Inferior parietal cortex (tissue), 1 donor: ENCODE measurements around the gene DDR2.

Source experiments
- DNase-seq: peaks from one replicate; pipeline ENCODE4 v3.0.0-alpha.2; 2016; ENCODE audit errors: extremely low spot score

The DDR2 gene

DNA sequence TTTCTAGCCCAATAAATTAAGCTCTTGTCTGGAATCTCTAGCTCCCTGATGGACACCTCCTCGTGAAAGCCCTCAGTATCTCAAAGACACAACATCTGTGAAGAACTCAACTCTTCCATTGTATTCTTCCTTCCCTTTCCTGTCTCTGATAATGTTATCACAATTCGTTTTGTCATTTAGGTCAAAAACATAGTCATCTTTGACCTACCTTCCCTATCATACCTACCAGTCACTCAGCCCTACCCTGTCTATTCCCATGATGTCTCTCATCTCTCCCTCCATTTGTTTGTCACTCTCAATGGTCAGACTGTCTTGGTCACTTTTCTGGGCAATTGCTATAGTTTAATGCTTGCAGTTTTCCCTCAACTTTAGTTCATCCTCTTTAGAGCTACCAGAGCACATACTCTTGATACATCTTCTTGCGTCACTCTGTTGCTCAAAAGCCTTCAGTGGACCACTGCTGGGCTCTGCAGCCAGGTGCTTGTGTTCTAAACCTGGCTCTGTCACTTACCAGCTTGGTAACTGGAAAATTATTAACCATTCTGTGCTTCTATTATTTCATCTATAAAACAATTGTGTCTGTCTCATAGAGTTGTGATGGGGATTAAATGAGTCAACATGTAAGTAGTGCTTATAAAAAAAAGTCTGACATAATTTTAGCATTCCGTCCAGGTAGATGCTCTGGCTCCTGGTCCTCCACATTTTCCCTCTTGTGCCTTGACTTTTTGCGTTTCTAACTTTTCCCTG is 39.6 kb downstream of the DDR2 start:
- DNase-seq = no peak

DNA sequence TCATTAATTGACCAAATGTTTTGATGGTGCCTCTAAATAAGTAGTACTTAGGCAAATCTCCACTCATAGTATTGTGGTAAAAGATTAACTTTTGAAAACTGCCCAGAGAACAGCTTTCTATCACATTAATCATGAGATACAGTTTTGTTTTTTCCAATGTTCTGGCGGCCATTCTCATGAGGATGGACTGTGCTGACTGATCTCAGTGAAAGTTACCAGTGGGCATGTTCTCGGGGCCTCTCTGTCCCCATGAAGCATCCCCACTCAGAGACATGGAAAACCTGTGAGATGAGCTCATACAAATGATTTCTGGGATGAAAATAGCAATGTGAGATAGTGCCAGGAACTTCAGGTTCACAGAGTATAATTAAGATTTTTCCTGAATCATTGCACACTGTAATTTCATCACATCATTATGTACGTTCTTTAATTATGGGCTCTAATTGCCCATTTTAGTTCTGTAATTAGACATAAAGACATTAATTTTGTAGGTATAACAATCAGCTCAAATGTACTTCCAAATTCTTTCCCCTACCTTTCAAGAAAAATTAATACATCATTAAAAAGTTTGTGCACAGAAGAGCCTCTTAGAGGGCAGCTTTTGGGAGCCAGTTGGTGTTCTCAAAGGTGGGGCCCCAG is 40.5 kb downstream of the DDR2 start:
- DNase-seq = no peak

DNA sequence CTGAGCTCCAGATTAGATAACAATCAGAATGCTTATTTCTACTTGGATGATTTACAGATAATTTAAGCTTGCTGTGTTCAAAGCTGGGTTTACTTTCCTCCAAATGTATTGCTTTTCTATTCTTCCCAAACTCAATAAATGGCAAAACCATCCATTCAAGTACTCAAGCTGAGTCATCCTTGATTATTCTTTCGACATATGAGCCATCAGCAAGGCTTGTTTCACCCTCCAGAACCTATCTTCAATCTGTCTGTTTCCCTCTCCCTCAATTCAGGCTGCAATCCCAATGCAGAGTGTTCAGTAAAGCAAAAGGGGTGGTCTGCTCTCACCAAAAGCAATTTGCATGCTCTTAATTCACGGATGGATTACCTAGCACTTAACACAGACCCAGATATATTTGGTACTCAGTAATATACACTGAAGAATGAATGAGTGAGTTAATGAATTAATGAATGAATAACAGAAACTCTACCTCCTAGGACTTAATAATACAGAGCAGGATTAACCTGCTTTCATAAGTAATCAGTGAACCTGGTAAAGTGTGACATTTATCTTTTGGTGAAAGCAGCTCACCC is 41.9 kb downstream of the DDR2 start:
- no peak for DNase-seq

DNA sequence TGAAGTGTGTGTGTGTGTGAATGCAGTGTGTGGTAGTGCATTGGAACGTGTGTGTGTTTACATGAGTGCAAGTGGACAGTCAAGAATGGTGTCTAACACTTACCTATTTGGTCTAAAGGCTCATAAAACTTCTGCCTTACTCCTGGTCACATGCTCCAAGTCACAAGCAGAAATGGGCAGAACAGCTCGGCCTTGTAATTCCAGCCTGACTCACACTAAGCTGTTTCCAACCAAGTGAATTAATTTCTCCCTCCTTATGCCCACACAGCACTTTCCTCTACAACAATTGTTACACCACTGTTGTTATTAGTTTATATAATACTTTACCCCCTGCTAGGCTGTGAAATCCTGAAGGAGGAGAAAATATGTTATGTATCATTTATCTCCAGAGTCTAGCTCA is 43.8 kb downstream of the DDR2 start:
- no peak for DNase-seq

DNA sequence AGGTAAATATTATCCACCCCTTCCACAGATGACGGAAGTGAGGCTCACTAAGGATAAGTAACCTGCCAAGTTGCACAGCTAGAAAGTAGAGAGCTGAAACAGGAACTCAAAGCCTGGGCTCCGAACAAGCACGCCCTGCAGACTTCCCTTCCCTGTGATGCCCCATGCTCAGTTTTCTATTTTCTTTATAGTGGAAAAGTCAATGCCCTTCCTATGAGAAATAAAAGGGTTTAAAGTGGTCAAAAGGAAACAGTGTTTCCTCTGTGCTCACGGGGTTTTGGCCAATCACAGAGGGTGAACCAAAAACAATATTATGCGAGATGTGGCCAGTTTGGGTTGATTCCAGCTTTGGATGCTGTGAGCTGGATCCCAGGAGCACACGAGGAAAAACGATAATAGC is 44.5 kb downstream of the DDR2 start:
- DNase-seq = no peak

DNA sequence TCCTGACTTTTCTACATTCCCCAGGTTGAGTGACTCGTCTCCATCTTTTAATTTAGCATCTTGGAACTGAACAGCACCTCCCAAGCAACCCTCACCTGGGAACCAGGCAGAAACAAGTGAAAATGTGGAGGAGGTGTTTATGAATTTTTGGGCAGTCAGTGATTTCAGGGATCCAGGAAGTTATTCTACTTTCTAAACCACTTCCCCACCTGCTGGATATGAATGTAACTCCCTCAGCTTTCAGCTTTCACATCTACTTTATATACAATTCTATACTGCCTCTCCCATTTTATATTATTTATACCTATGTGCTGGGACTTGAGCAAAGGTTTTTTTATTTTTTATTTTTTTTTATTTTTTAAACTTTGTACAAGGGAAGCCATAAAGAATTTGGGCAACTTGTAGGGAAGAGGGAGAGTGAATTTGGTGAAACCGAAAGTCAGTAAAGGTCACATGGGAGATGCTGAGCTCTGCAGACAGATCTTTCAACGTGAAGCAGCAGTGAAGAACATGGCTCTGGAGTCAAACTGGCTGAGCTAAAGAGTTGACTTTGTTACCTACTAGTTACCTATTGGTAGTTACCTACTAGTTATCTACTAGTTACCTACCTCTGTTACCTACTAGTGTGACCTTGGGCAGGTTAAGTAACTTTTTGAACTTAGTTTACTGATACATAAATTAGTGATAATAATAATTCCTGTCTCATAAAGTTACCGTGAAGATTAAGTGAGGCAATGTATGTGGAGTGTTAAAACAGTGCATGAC is 45.5 kb downstream of the DDR2 start:
- DNase-seq = no peak

- DNase-seq = no peak
These were observed 46.2 kb downstream of the DDR2 start for GRCh38 chr1:162678439-162678838.

GRCh38 chr1:162679298-162679697 is 47.0 kb downstream of the DDR2 start:
- no peak for DNase-seq

DNA sequence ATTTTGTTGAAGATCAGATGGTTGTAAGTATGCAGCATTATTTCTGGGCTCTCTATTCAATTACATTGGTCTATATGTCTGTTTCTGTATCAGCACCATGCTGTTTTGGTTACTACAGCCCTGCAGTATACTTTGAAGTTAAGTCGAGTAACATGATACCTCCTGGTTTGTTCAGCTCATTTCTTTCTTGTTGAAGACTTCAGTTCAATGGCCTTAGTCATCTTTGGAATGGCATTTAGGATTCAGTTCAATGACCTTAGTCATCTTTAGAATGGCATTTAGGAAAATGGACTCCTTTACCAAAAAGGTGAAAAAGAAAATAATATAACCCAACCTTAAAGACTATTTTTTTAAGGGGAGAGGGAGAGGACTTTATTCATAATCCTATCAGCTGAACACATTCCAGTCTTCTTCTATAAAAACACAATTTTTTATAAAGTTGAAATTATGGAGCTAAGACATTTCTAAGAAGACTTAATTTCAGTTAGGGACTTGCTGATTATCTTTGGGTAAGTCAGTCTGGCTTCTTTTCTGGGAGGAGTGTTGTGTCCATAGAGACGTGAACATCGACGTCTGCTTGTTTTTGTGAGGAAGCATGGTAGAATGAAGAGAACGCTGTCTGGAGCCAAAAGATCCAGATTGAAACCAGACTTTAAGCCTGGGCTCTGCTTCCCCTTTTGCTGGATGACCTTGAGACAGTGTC is 48.3 kb downstream of the DDR2 start:
- no peak for DNase-seq

GRCh38 chr1:162681122-162681436 is 48.8 kb downstream of the DDR2 start:
- DNase-seq = no peak

DNA sequence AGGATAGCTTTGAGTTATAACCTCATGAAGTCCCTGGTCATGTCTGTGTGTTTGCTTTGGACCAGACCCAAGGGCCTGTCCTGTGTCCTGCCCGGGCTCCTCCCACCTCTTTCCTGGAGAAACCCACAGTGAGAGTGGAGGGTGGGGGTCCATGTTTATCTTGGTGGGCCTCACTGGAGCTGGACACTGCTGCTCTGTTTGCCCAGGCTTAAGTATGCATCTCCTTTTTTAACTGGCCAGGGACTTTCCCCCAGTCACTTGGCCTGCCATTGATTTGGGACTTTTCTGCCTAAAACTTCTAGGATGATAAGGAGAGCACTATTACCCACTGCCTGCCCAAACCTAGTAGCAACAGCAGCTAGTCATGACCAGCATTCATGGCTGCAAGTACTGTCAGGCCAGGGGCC is 49.8 kb downstream of the DDR2 start:
- DNase-seq = no peak

- no peak for DNase-seq
These were observed 55.6 kb downstream of the DDR2 start for GRCh38 chr1:162687870-162688269.

DNA sequence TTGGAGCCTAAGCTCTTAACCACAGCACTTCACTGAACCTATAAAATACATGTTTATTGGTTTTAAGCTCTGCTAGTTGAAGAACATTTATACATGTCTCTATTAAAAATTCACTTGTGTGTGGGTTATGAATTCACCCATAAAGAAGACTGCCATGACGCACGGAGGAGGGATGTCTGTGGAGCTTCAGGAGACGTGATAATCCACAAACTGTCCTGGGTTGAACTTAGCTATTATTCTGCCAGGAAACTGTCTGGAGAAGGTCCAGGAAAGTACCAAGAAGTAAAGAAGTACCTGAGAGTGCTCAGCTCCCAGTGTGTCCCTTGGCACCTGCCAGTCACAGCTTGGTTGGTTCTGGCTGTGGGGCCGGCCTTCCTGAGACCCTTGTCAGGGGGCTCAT is 56.3 kb downstream of the DDR2 start:
- DNase-seq = no peak

GRCh38 chr1:162688931-162689330 is 56.7 kb downstream of the DDR2 start:
- DNase-seq = no peak

DNA sequence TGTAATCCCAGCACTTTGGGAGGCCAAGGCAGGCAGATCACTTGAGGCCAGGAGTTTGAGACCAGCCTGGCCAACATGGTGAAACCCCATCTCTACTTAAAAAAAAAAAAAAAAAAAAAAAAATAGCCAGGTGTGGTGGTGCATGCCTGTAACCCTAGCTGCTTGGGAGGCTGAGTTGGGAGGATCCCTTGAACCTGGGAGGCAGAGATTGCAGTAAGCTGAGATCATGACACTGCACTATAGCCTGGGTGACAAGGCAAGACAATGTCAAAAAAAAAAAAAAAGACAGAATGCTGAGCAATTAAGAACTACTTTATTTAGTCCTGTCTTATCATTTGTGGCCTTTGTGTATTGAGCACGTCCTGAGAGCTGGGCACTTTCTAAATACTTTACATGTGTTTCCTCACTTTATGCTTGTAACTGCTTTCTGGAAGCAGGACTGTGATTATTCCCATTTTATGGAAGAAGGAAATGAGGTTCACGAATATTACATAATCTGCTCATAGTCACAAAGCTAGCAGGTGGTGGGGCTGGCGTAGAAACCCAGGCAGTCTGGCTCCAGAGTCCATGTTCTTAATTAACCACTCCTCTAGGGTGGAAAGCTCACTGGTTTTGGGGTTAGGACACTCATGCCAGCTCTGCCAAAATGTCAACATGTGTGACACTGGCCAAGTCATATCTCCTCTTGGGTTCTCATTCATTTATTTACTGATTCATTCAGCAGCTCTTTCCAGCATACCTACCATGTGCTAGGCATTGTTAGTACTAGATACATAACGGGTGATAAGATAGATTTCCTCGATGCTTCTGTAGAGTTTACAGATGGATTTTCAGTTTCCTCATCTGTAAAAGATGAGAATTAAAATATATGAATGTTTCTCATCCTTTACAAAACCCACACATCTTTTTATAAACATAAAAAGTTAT is 57.7 kb downstream of the DDR2 start:
- DNase-seq = no peak

DNA sequence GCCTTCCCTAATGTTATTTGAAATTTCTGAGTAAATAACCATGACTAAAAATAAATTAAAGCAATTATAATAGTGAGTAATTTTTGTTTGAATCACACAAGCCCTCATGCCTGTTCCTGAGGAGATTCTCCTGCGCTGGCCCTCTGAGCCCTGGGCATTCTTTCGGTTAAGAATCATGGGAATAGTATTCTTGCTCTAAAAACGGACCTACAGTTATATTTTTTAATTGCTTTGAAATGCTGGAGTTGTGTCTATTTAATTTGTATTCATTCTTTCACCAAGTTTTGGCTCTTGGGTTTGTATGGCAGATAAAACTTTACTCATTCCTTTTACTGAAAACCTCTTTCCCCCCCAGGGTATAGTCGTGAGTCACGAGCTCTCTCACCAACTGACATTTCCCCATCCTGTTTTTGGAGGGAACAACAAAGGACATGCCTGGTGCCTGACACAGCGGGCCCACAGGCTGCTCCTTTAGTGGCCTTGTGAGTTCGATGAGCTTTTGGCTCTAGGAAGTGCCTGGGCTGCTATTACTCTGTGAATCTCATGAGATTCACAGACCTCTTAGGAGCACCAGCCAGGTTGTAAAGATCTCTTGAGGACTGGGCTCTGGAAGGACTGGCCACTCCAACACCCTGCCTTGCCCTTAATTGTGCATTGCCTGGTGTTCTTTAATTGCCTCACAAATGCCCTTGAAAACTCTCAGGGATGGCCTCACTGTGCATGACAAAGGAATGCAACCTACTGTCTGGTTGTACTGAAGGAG is 58.6 kb downstream of the DDR2 start:
- DNase-seq = no peak

- DNase-seq = no peak
These were observed 59.8 kb downstream of the DDR2 start for GRCh38 chr1:162691999-162692575.

- DNase-seq = no peak
These were observed 62.6 kb downstream of the DDR2 start for GRCh38 chr1:162694911-162695310.

DNA sequence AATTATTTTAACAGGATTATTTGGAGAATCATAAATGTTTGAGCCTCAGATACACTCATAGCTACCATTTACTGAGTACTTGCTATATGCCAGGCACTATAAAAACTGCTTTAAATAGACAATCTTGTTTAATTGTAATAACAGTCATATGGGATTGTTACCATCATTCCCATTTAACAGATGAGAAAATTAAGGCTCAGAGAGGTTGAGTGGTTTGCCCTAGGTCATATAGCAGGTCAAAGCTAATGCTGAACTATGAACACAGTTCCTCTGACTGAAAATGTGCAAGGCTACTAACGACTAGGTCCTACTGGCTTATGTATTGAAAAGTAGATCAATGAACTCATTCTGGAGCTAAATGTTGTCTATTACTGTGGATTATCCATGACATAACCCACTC is 63.4 kb downstream of the DDR2 start:
- DNase-seq = no peak
